H1 (cell line): Measurements from ENCODE around the gene CYTIP. TPM values are rescaled to one million over a fixed set of nuclear protein-coding genes. Genes with fewer than 3 reads are reported as not detected.

Experiments used
- CTCF ChIA-PET: fragments of 300-600 bp; sonication (Branson Sonifier 250); formaldehyde crosslinking; loops from one replicate; lab custom pipeline; 2021; ENCODE audit not compliant: partially characterized antibody; lab: Charles Lee
- POLR2A ChIA-PET: fragments of 300-600 bp; sonication (Branson Sonifier 250); formaldehyde crosslinking; loops from one replicate; lab custom pipeline; 2021; ENCODE audit warnings: inconsistent platforms; ENCODE audit not compliant: partially characterized antibody; lab: Charles Lee
- DNase-seq, 2 experiments: peaks; one replicate each; pipeline versions ENCODE4 v3.0.0 to v3.0.0-alpha.2; 2010 to 2022; ENCODE audit warnings: low spot score in 2 of 2, low read depth in 1 of 2, mixed read lengths in 1 of 2
- FAIRE-seq: peaks from 2 replicates; lab custom pipeline; 2011; peaks lifted over from hg19 to GRCh38; lab: Jason Lieb, UNC
- H2AFZ ChIP-seq: 2 replicates; pipeline ENCODE4 v1.8.1; 2012; ENCODE audit warnings: low read length, inconsistent platforms
- H2AK5ac ChIP-seq: 2 replicates; pipeline ENCODE4 v1.6.1; 2013; ENCODE audit warnings: low read depth, low read length
- H2BK120ac ChIP-seq: replicated peaks from 2 replicates; pipeline ENCODE3; 2013; ENCODE audit warnings: low read depth, low read length, inconsistent platforms
- H2BK12ac ChIP-seq: 2 replicates; pipeline ENCODE4 v1.6.1; 2013; ENCODE audit warnings: low read depth, low read length
- H2BK15ac ChIP-seq: 2 replicates; pipeline ENCODE4 v1.6.1; 2013; ENCODE audit warnings: low read length
- H2BK20ac ChIP-seq: 2 replicates; pipeline ENCODE4 v1.6.1; 2013; ENCODE audit warnings: low read length
- H2BK5ac ChIP-seq: 2 replicates; pipeline ENCODE4 v1.6.1; 2013; ENCODE audit warnings: low read depth, low read length
- H3K14ac ChIP-seq: 2 replicates; pipeline ENCODE4 v1.6.1; 2013; ENCODE audit warnings: inconsistent platforms; ENCODE audit not compliant: insufficient read length
- H3K18ac ChIP-seq: 2 replicates; pipeline ENCODE4 v1.6.1; 2013; ENCODE audit warnings: low read length; ENCODE audit errors: extremely low read depth
- H3K23ac ChIP-seq: 2 replicates; pipeline ENCODE4 v1.6.1; 2013; ENCODE audit warnings: inconsistent platforms; ENCODE audit not compliant: insufficient read length
- H3K23me2 ChIP-seq: 2 replicates; pipeline ENCODE4 v1.6.1; 2013; ENCODE audit warnings: low read depth, low read length
- H3K27ac ChIP-seq: 2 replicates; pipeline ENCODE4 v1.6.1; 2011; ENCODE audit warnings: low read depth, low read length, inconsistent platforms
- H3K27me3 ChIP-seq, 4 experiments: replicated peaks in 1 of 4; 1 replicate in 1 of 4; 2 replicates in 3 of 4; pipeline versions ENCODE4 v1.6.1 to v1.8.1; 2011 to 2013; ENCODE audit warnings: low read length in 3 of 4, mild to moderate bottlenecking in 3 of 4, inconsistent platforms in 2 of 4, mixed read lengths in 2 of 4, moderate library complexity in 1 of 4; ENCODE audit not compliant: control insufficient read depth in 3 of 4, insufficient read depth in 3 of 4; ENCODE audit errors: extremely low read depth in 1 of 4
- H3K36me3 ChIP-seq, 4 experiments: 2 replicates each; pipeline versions ENCODE4 v1.6.1 to v1.8.1; 2011 to 2013; ENCODE audit warnings: mild to moderate bottlenecking in 4 of 4, low read length in 3 of 4, moderate library complexity in 2 of 4, control low read depth in 1 of 4, inconsistent platforms in 1 of 4; ENCODE audit not compliant: insufficient read depth in 4 of 4, control insufficient read depth in 2 of 4
- H3K4ac ChIP-seq: replicated peaks from 2 replicates; pipeline ENCODE3; 2013; ENCODE audit warnings: low read length, low read depth, mixed read lengths, inconsistent platforms; ENCODE audit not compliant: insufficient read length
- H3K4me1 ChIP-seq, 4 experiments: replicated peaks in 1 of 4; 1 replicate in 1 of 4; 2 replicates in 3 of 4; pipeline versions ENCODE4 v1.6.1 to v1.8.1; 2011 to 2013; ENCODE audit warnings: low read length in 3 of 4, inconsistent platforms in 2 of 4, mixed read lengths in 1 of 4; ENCODE audit not compliant: insufficient read depth in 4 of 4, control insufficient read depth in 3 of 4
- H3K4me2 ChIP-seq, 2 experiments: 2 replicates each; pipeline versions ENCODE4 v1.6.1 to v1.8.1; 2011 to 2013; ENCODE audit warnings: low read depth in 2 of 2, low read length in 2 of 2, control low read depth in 1 of 2, inconsistent platforms in 1 of 2, mild to moderate bottlenecking in 1 of 2; ENCODE audit not compliant: insufficient read depth in 1 of 2
- H3K4me3 ChIP-seq, 4 experiments: fragments of 200-600, 300-600 bp in 1 of 4; sonication (generic), shearing (Covaris generic), sonication (Bioruptor Twin) in 1 of 4; 2 replicates each; pipeline versions ENCODE4 v1.5.1 to v1.8.1; 2011 to 2016; ENCODE audit warnings: low read length in 4 of 4, low read depth in 3 of 4, control low read depth in 2 of 4, inconsistent platforms in 2 of 4, mild to moderate bottlenecking in 2 of 4, mixed read lengths in 1 of 4, moderate library complexity in 1 of 4; ENCODE audit not compliant: insufficient read depth in 2 of 4; ENCODE audit errors: extremely low read depth in 1 of 4
- H3K56ac ChIP-seq: replicated peaks from 2 replicates; pipeline ENCODE3; 2013; ENCODE audit warnings: low read depth, mild to moderate bottlenecking, mixed read lengths, low read length, inconsistent platforms; ENCODE audit not compliant: insufficient read length
- H3K79me1 ChIP-seq: 2 replicates; pipeline ENCODE4 v1.6.1; 2013; ENCODE audit warnings: low read depth, low read length, control low read depth
- H3K79me2 ChIP-seq, 2 experiments: 2 replicates each; pipeline versions ENCODE4 v1.6.1 to v1.8.1; 2012 to 2013; ENCODE audit warnings: low read length in 2 of 2, mild to moderate bottlenecking in 2 of 2, inconsistent platforms in 1 of 2; ENCODE audit not compliant: insufficient read depth in 2 of 2, control insufficient read depth in 1 of 2
- H3K9ac ChIP-seq, 4 experiments: replicated peaks in 1 of 4; 1 replicate in 1 of 4; 2 replicates in 3 of 4; pipeline versions ENCODE4 v1.6.1 to v1.8.1; 2011 to 2013; ENCODE audit warnings: low read depth in 3 of 4, low read length in 3 of 4, control low read depth in 2 of 4, mild to moderate bottlenecking in 2 of 4, moderate library complexity in 2 of 4, inconsistent platforms in 1 of 4; ENCODE audit errors: extremely low read depth in 1 of 4
- H3K9me3 ChIP-seq, 2 experiments: 2 replicates each; pipeline versions ENCODE4 v1.6.1 to v1.8.1; 2012 to 2013; ENCODE audit warnings: mild to moderate bottlenecking in 2 of 2, moderate library complexity in 2 of 2, control low read depth in 1 of 2, inconsistent platforms in 1 of 2, low read depth in 1 of 2, low read length in 1 of 2, mixed read lengths in 1 of 2; ENCODE audit not compliant: insufficient read depth in 2 of 2
- H4K20me1 ChIP-seq, 2 experiments: replicated peaks in 1 of 2; 2 replicates each; pipeline versions ENCODE3 to v1.8.1; 2011 to 2013; ENCODE audit warnings: inconsistent platforms in 2 of 2, low read length in 2 of 2, mild to moderate bottlenecking in 1 of 2; ENCODE audit not compliant: insufficient read depth in 2 of 2, control insufficient read depth in 1 of 2
- H4K5ac ChIP-seq: 2 replicates; pipeline ENCODE4 v1.6.1; 2013; ENCODE audit warnings: low read length, low read depth, mixed read lengths, inconsistent platforms; ENCODE audit not compliant: insufficient read length
- H4K8ac ChIP-seq: 2 replicates; pipeline ENCODE4 v1.8.0; 2013; ENCODE audit warnings: mild to moderate bottlenecking, moderate library complexity, low read length, inconsistent platforms; ENCODE audit not compliant: insufficient read depth; ENCODE audit errors: extremely low read depth
- H4K91ac ChIP-seq: replicated peaks from 2 replicates; pipeline ENCODE3; 2013; ENCODE audit warnings: low read length, mixed read lengths, inconsistent platforms; ENCODE audit not compliant: insufficient read length
- BCL11A ChIP-seq, 2 experiments: IDR thresholded peaks; one replicate each; pipeline ENCODE4 v1.6.1; 2011; ENCODE audit warnings: low read depth in 2 of 2, low read length in 2 of 2, mild to moderate bottlenecking in 2 of 2
- BRCA1 ChIP-seq: IDR thresholded peaks from 2 replicates; pipeline ENCODE4 v1.6.1; 2012; ENCODE audit warnings: low read depth, low read length, improper control_type of control experiment
- E2F6 ChIP-seq: IDR thresholded peaks from 2 replicates; pipeline ENCODE4 v1.6.1; 2012; ENCODE audit warnings: inconsistent platforms
- EP300 ChIP-seq, 2 experiments: IDR thresholded peaks; 1 replicate in 1 of 2; 2 replicates in 1 of 2; pipeline ENCODE4 v1.6.1; 2011 to 2012; ENCODE audit warnings: low read depth in 2 of 2, low read length in 2 of 2, mild to moderate bottlenecking in 2 of 2, borderline replicate concordance in 1 of 2, inconsistent platforms in 1 of 2, moderate library complexity in 1 of 2
- GABPA ChIP-seq: IDR thresholded peaks from 2 replicates; pipeline ENCODE4 v1.6.1; 2011; ENCODE audit warnings: mild to moderate bottlenecking, low read length, moderate library complexity, borderline replicate concordance; ENCODE audit not compliant: insufficient read depth
- KDM4A ChIP-seq: IDR thresholded peaks from one replicate; pipeline ENCODE4 v1.7.1; 2012; ENCODE audit warnings: low read depth, mild to moderate bottlenecking, moderate library complexity, low read length, inconsistent platforms; ENCODE audit not compliant: severe bottlenecking
- MAFK ChIP-seq: IDR thresholded peaks from 2 replicates; pipeline ENCODE4 v1.6.1; 2012; ENCODE audit warnings: low read depth, mild to moderate bottlenecking, improper control_type of control experiment, low read length
- NANOG ChIP-seq: IDR thresholded peaks from 2 replicates; pipeline ENCODE4 v1.6.1; 2011; ENCODE audit warnings: low read length, low read depth, mild to moderate bottlenecking, inconsistent platforms; ENCODE audit not compliant: insufficient read depth, poor library complexity, severe bottlenecking
- NRF1 ChIP-seq: IDR thresholded peaks from 2 replicates; pipeline ENCODE4 v1.6.1; 2011; ENCODE audit warnings: mild to moderate bottlenecking, low read depth, low read length, improper control_type of control experiment
- RNF2 ChIP-seq: fragments of 200-900, 300-1000 bp; sonication (generic); IDR thresholded peaks from 2 replicates; pipeline ENCODE4 v1.7.1; 2016; ENCODE audit warnings: borderline replicate concordance, low read depth, mild to moderate bottlenecking, antibody characterized with exemption, low read length; ENCODE audit not compliant: poor library complexity, severe bottlenecking; ENCODE audit errors: missing control alignments
- SRF ChIP-seq: IDR thresholded peaks from 2 replicates; pipeline ENCODE4 v1.6.1; 2011; ENCODE audit warnings: mild to moderate bottlenecking, low read depth, low read length, moderate library complexity
- TAF1 ChIP-seq: IDR thresholded peaks from 2 replicates; pipeline ENCODE4 v1.6.1; 2011; ENCODE audit warnings: mild to moderate bottlenecking, low read depth, low read length
- TCF12 ChIP-seq: IDR thresholded peaks from 2 replicates; pipeline ENCODE4 v1.6.1; 2011; ENCODE audit warnings: low read depth, mild to moderate bottlenecking, low read length
- WGBS, 2 experiments: shearing (Covaris generic) in 1 of 2; methylation state at CpG; one replicate each; pipeline versions ENCODE4 v1.1.6 to v1.1.7; 2013 to 2015; ENCODE audit warnings: low lambda C conversion rate in 2 of 2, mixed read lengths in 2 of 2, inconsistent platforms in 1 of 2, low coverage in 1 of 2, missing lambda C conversion rate in 1 of 2; ENCODE audit not compliant: insufficient replicate concordance in 2 of 2, insufficient coverage in 1 of 2, insufficient read length in 1 of 2; ENCODE audit errors: extremely low coverage in 1 of 2, missing lambda C conversion rate in 1 of 2; 5-methylcytosine and 5-hydroxymethylcytosine counted together
- polyA plus RNA-seq, 7 experiments: library from polyadenylated mRNA; depleted of rRNA in 3 of 7; stranded (reverse) in 5 of 7; unstranded in 2 of 7; fragments of >200 nt in 5 of 7; fragments of 200-250 nt in 2 of 7; gene quantifications; 1 replicate in 5 of 7; 2 replicates in 1 of 7; 4 replicates in 1 of 7; pipeline versions ENCODE4 v1.2.1 to v1.2.3, GENCODE V29; 2011 to 2013; ENCODE audit warnings: missing spikeins in 2 of 7, mixed read lengths in 2 of 7
- total RNA-seq: library from RNA; stranded (reverse); fragmentation: NEBNext Ultra II Directional; extraction: Animal tissue kit (Norgen Biotek cat#: 25700); gene quantifications from 2 replicates; pipeline ENCODE4 v1.2.1, GENCODE V29; 2021

Gene CYTIP
- total and polyA plus RNA-seq, 2 of the 8 experiments (the other 6 are each of a cell fraction or from before 2014, with no cell fraction given) = 0.12 TPM; not detected in 1

- Histone ChIP-seq H3K23ac (no peak overlapping the region), H2BK15ac (no peak overlapping the region), H3K27ac (no peak overlapping the region), H2BK120ac (no peak overlapping the region), H3K4me3 (no peak overlapping the region), H3K9ac (no peak overlapping the region), H2AFZ (no peak overlapping the region), H4K5ac (no peak overlapping the region), H4K8ac (no peak overlapping the region), H3K27me3 (no peaks in the 10 kb centered on the region), H3K4me1 (no peaks in the 10 kb centered on the region), H2BK12ac (no peak overlapping the region), H3K56ac (no peak overlapping the region), H3K23me2 (no peaks in the 10 kb centered on the region), H3K79me1 (no peaks in the 10 kb centered on the region), H4K20me1 (no peaks in the 10 kb centered on the region), H3K79me2 (no peaks in the 10 kb centered on the region), H3K4me2 (no peak overlapping the region), H3K36me3 (no peaks in the 10 kb centered on the region), H3K14ac (no peak overlapping the region), H3K18ac (no peak overlapping the region), H2BK5ac (no peak overlapping the region), H2BK20ac (no peak overlapping the region), H2AK5ac (no peak overlapping the region), H4K91ac (no peak overlapping the region), H3K4ac (no peak overlapping the region), H3K9me3 (no peaks in the 10 kb centered on the region)
- no peak for FAIRE-seq
- WGBS, 2 experiments = 96% methylated on average over 12 of the region's 12 CpGs; no CpG with 5 or more reads in 1 of the 2 experiments
- DNase-seq = no peak
- CTCF ChIA-PET = no interaction called here
- POLR2A ChIA-PET = no interaction called here
- TF ChIP-seq KDM4A = no peak
- TF ChIP-seq E2F6 = no peak
- TF ChIP-seq TCF12 = no peak
- TF ChIP-seq GABPA = no peak
- no peak for TF ChIP-seq BRCA1
- no peak for TF ChIP-seq TAF1
- TF ChIP-seq MAFK = no peak
- TF ChIP-seq RNF2 = no peak
- TF ChIP-seq EP300 (IDR thresholded peaks at IDR 0.05; ENCODE audit: borderline replicate concordance in 1 of 2, low read depth in 2 of 2, low read length in 2 of 2) = no peak
- TF ChIP-seq NRF1 = no peak
- TF ChIP-seq SRF = no peak
- no peak for TF ChIP-seq BCL11A (IDR thresholded peaks at IDR 0.05; ENCODE audit: low read depth in 2 of 2, low read length in 2 of 2)
- no peak for TF ChIP-seq NANOG
Observed at GRCh38 chr2:157419031-157419575, 24.8 kb downstream of the CYTIP start.
